Right lobe of liver (tissue), 6 donors: Measurements from ENCODE around the gene PIAS4. TPM values are rescaled to one million over a fixed set of nuclear protein-coding genes. Genes with fewer than 3 reads are reported as not detected.
A peak's percentile ranks its signal among the peaks of the same experiment; 100 is the strongest.
"Not testable (repeated sequence)": the region's sequence is repeated elsewhere in the genome, so short reads cannot be mapped to it uniquely, and the experiment has no call there.

Experiments used
- ATAC-seq, 4 donors: fragments of 200-7000 bp; cut with Tn5 transposase; one replicate each; pipeline ENCODE4 v1.9.1; 2020; ENCODE audit warnings: mild to moderate bottlenecking in 4 of 4, moderate library complexity in 4 of 4
- DNase-seq, 3 donors: peaks; one replicate each; pipeline ENCODE4 v3.0.0-alpha.2; 2020
- H3K27ac ChIP-seq, 3 donors: fragments of 200-600 bp; one replicate each; pipeline ENCODE4 v1.8.0; 2022
- H3K27me3 ChIP-seq, 2 donors: fragments of 200-600 bp; one replicate each; pipeline ENCODE4 v1.8.0; 2022
- H3K36me3 ChIP-seq, 4 donors: fragments of 200-600 bp; sonication (generic) in 1 of 4; one replicate each; pipeline versions ENCODE4 v1.5.1 to v1.8.0; 2017 to 2022; ENCODE audit warnings: control low read depth in 1 of 4
- H3K4me1 ChIP-seq, 4 donors: fragments of 200-600 bp; sonication (generic) in 1 of 4; one replicate each; pipeline versions ENCODE4 v1.5.1 to v1.8.0; 2017 to 2022; ENCODE audit warnings: control low read depth in 1 of 4
- H3K4me3 ChIP-seq, 3 donors: fragments of 200-600 bp; one replicate each; pipeline ENCODE4 v1.8.0; 2022
- H3K9me3 ChIP-seq, 4 donors: fragments of 200-600 bp; sonication (generic) in 1 of 4; one replicate each; pipeline versions ENCODE4 v1.5.1 to v1.8.0; 2017 to 2022; ENCODE audit warnings: control low read depth in 1 of 4
- CTCF ChIP-seq, 4 donors: fragments of 200-600 bp in 3 of 4; fragments of 450-650 bp in 1 of 4; IDR thresholded peaks; one replicate each; pipeline versions ENCODE4 v1.5.1 to v1.8.0; 2016 to 2022; ENCODE audit warnings: antibody characterized with exemption in 4 of 4, mild to moderate bottlenecking in 2 of 4
- POLR2A ChIP-seq: fragments of 450-650 bp; IDR thresholded peaks from one replicate; pipeline ENCODE4 v1.6.1; 2017; ENCODE audit warnings: antibody characterized with exemption, mild to moderate bottlenecking
- WGBS: methylation state at CpG from one replicate; pipeline ENCODE4 v1.1.6; 2018; ENCODE audit warnings: low coverage, low lambda C conversion rate; ENCODE audit not compliant: insufficient coverage; ENCODE audit errors: missing lambda C conversion rate; 5-methylcytosine and 5-hydroxymethylcytosine counted together
- intact Hi-C, 2 donors: fragments of 100-400 bp; cut with DNase I; formaldehyde crosslinking; loops; one replicate each; pipeline versions ENCODE4 v1.11.2 to v1.14.1; 2022
- total RNA-seq, 6 experiments: library from RNA; depleted of rRNA in 2 of 6; stranded (reverse); fragments of >200 nt in 2 of 6; fragmentation: NEBNext Ultra II Directional in 3 of 6; extraction: Animal tissue kit (Norgen Biotek cat#: 25700) in 3 of 6; gene quantifications; one replicate each; pipeline versions ENCODE4 v1.1.0 to v1.2.4, GENCODE V29; 2016 to 2023
- donor health status: DM: no; HTN: yes; CAD: no.
- donor health status: DM: no; HTN: no; CAD: no.
- donor health status: DM: no; HTN: no; CAD: no.
- donor health status: DM: no; HTN: yes; CAD: no.
- donor health status: DM: no; HTN: yes; CAD: no.

Gene PIAS4
- total RNA-seq, 6 experiments from 2014 or later: 9.9 to 20.0 (median 14.9) TPM

- TF ChIP-seq POLR2A (no peak), CTCF (IDR thresholded peaks at IDR 0.05) (no peak)
- no peak for ATAC-seq
- Histone ChIP-seq H3K4me3 (no peak overlapping the region), H3K4me1 (peaks cover 0 to 19% (median 11%) of the 10 kb centered on the region in 4 donors), H3K27me3 (no peaks in the 10 kb centered on the region), H3K27ac (no peak overlapping the region), H3K36me3 (no peaks in the 10 kb centered on the region), H3K9me3 (no peaks in the 10 kb centered on the region)
- 69% methylated on average over 3 of the region's 3 CpGs for WGBS
- intact Hi-C loops: no loop called here
- DNase-seq: no peak
Observed at GRCh38 chr19:3990815-3991117, 16.8 kb upstream of the PIAS4 start.

GRCh38 chr19:3995607-3996006 lies 11.9 kb upstream of the PIAS4 start:
- no peak overlapping the region for H3K4me3 ChIP-seq
- ATAC-seq: no peak
- TF ChIP-seq POLR2A (no peak), CTCF (IDR thresholded peaks at IDR 0.05) (no peak)
- intact Hi-C loops: no loop called here
- no peaks in the 10 kb centered on the region for H3K27me3 ChIP-seq
- no peak overlapping the region for H3K27ac ChIP-seq
- whole genome bisulfite sequencing: 77% methylated on average over 6 of the region's 6 CpGs
- H3K4me1 ChIP-seq: peaks cover 0 to 11% (median 3%) of the 10 kb centered on the region in 4 donors
- no peak for DNase-seq
- no peaks in the 10 kb centered on the region for H3K36me3 ChIP-seq
- no peaks in the 10 kb centered on the region for H3K9me3 ChIP-seq

GRCh38 chr19:3998667-3999412 lies 8.7 kb upstream of the PIAS4 start:
- not testable (repeated sequence) for ATAC-seq

DNA sequence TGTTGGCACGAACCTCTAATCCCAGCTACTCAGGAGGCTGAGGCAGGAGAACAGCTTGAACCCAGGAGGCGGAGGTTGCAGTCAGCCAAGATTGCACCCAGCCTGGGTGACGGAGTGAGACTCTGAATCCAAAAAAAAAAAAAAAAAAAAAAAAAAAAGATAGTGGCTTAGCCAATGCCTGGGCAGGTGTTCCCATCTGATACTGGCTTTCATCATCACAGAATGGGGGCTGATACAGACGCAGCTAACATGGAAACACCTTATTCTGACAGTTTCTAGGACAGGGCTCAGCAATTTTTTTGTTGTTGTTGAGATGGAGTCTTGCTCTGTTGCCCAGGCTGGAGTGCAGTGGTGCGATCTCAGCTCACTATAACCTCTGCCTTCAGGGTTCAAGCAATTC lies 6.7 kb upstream of the PIAS4 start:
- peaks cover 0 to 14% (median 3%) of the 10 kb centered on the region in 4 donors for H3K4me1 ChIP-seq
- H3K4me3 ChIP-seq, H3K9me3 ChIP-seq, H3K27ac ChIP-seq, DNase-seq, H3K27me3 ChIP-seq, H3K36me3 ChIP-seq: not testable (repeated sequence)
- intact Hi-C loops: loop anchor here (10.0 kb wide), 2 partner anchors 64 to 204 kb away; partner anchors contain the start of gene ZBTB7A (in 1 of the 2)
- WGBS: 59% methylated on average over 4 of the region's 5 CpGs
- ATAC-seq: peak in 1 of 4 donors; percentile 46

More at GRCh38 chr19:3998667-3999412, 8.7 kb upstream of the PIAS4 start:
- H3K27ac ChIP-seq, H3K27me3 ChIP-seq, H3K36me3 ChIP-seq, DNase-seq, H3K9me3 ChIP-seq, H3K4me3 ChIP-seq, intact Hi-C loops: not testable (repeated sequence)
- peaks cover 0 to 14% (median 3%) of the 10 kb centered on the region in 4 donors for H3K4me1 ChIP-seq
- 76% methylated on average over 11 of the region's 29 CpGs for WGBS

DNA sequence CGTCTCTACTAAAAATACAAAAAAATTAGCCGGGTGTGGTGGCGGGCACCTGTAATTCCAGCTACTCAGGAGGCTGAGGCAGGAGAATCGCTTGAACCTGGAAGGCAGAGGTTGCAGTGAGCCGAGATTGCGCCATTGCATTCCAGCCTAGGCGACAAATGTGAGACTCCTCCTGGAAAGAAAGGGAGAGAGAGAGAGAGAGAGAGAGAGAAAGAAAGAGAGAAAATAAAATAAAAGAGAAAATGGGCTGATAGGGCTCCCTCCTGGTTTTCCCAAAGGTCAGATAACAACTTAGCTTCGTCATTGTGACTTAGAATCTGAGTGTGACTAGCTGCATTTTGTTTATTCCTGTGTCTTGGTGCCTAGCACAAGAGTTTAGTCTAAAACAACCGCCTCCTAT lies 2.1 kb upstream of the PIAS4 start:
- not testable (repeated sequence) for H3K27me3 ChIP-seq, DNase-seq, H3K36me3 ChIP-seq, H3K4me3 ChIP-seq, ATAC-seq, H3K27ac ChIP-seq, H3K9me3 ChIP-seq
- 89% methylated on average over 9 of the region's 9 CpGs for WGBS
- peaks cover 0 to 23% (median 4%) of the 10 kb centered on the region in 4 donors for H3K4me1 ChIP-seq
- intact Hi-C loops: loop anchor here (10.0 kb wide), 2 partner anchors 59 to 199 kb away; partner anchors contain the start of gene ZBTB7A (in 1 of the 2)

GRCh38 chr19:4007836-4008539 lies 452 bp downstream of the PIAS4 start:
- ATAC-seq (no peak), DNase-seq (peak in 1 of 3 donors; percentile 57)
- H3K27ac ChIP-seq: peak overlapping the region; percentile 49 to 91 (median 88)
- WGBS: 0% methylated on average over 4 of the region's 55 CpGs
- no peak for TF ChIP-seq CTCF (IDR thresholded peaks at IDR 0.05)
- TF ChIP-seq POLR2A: no peak
- intact Hi-C loops: loop anchor here (10.0 kb wide), 2 partner anchors 57 to 197 kb away; partner anchors contain the start of gene ZBTB7A (in 1 of the 2)
- H3K27me3 ChIP-seq: no peaks in the 10 kb centered on the region
- H3K4me3 ChIP-seq: peak overlapping the region; percentile 67 to 98 (median 83)
- peaks cover 0 to 1% (median under 1%) of the 10 kb centered on the region in 4 donors for H3K36me3 ChIP-seq
- peaks cover 0 to 40% (median 7%) of the 10 kb centered on the region in 4 donors for H3K4me1 ChIP-seq
- no peaks in the 10 kb centered on the region for H3K9me3 ChIP-seq
